Activated T-helper 1 cell treated with Interleukin-2 at 50 U/mL for 16 hours (primary cell): ENCODE data around the gene DACH1.

Experiments
- DNase-seq: peaks from one replicate; pipeline ENCODE4 v3.0.0-alpha.2; 2020; ENCODE audit warnings: low read depth

DACH1 gene

DNA sequence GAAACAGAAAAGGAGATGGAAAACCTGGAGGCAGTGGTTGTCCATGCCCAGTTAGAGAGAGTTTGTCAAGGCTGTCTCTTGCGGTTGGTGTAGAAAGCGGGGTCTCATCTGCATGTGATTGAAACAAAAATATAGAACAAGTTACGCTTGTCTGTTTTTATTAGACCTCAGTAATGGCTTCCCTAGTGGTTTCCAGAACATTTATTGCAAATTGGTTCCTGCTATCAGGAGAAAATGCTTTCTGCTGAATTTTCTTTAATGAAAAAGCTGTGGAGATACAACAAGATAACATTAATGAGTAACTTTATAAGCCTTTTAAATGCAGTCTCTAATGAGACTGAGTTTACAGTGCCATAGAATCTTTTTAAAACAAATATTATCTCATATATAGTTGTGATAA is 378.0 kb downstream of the DACH1 start:
- DNase-seq, result no peak

DNA sequence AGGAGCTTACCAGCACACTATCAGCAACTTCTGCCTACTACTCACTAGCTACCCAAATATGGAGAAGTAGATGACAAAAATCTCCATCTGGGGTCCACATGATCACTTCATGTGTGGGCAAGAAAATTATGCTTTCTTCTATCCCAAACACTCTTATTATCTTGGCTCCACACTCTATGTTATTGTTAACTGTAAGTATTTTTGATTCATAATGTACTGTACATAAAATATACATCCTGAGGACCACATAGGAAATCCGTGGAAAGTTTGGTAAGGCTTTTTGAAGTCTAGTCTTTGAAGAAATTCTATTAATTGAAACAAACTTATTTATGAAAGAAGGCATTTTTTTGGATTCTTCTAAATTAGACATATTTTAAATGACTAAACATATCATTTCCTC is 378.8 kb downstream of the DACH1 start:
- no peak for DNase-seq

DNA sequence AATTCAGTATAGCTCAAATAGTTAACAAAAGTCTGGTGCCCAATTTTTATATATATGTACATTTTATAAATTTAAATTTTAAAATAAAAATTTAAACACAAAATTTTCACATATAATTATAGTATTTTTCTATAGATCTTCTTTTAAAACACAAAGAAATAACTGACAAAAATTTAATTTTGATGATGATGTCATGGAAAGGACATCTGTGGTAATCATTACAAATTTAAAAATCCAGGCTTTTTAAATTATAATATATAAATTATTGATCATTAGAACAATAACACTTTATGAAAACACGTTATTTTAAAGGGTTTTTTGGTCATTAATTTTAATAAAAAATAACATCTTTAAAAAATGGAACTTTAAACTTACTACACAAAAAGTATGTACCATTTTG is 381.1 kb downstream of the DACH1 start:
- DNase-seq, result no peak

GRCh38 chr13:71483733-71484132 is 383.3 kb downstream of the DACH1 start:
- DNase-seq, result no peak

DNA sequence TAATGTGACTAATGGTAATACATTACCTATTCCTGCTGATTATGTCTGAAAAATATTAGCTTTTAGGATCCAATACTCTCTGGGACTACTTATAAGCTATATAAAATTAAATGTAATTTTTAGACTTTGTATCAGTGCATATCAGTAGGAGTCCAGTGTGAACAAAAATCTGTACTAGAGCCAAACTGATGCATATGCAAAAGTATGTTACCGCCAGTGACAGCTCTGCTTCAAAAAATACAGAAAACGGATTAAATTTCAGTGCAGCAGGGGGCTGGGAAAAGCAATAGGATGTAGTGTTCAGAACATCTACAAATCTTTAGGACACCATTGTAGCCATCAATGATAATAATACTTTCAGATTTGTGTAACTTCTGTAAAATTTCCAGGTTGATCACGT is 385.5 kb downstream of the DACH1 start:
- DNase-seq, result no peak

DNA sequence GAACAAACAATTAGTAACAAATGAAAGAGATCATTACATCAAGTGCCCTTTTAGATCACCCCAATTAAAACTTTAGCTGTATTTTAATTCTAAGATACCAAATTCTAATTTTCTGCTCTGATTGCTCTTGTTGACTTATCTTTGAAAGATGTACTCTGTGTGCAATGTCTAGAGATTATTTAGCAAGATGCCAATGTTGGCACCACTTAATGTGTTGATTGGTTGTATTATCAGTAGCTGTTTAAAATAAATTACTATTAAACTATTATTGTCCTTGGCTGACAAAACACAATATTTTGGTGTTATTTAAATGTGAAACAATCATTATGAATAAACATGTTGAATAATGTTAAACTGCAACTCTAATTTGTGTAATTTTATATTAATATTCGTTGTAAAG is 386.0 kb downstream of the DACH1 start:
- DNase-seq, result no peak

DNA sequence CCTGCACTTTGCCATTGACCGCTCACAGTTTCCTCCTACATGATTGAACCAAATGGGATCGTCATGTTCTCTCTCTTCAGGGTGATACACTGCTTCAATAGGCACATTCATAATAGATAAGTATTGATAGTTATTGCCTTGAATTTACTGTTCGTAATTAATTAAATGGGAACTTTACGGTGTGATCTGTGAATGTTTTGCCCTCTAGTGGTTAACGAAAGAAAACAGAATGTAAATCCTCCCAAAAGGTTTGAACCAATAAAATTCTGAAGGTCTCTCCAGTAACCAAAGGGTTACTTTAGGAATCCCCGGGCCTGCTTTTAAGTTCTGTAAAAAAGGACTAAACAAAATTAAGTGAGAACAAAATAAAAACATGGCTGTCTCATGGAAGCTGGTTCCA is 389.3 kb downstream of the DACH1 start:
- no peak for DNase-seq

DNA sequence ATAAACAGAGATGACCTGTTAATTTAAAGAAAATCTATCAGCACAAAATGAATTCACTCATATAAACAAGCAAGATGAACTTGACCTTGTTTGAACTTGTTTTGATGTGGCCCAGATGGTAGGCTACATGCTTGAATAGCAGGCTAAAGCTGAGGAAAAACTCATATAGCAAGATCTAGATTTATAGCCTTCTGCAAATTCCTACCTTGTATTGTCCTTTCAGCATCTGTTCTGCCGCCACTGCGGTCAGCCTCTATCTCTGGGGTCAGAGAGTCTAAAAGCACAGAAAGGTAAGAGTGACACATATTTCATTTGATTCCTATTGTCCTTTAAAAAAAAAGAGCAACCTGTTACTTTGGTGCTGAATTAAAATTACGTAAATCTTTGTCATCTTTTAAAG is 392.1 kb downstream of the DACH1 start:
- no peak for DNase-seq

DNA sequence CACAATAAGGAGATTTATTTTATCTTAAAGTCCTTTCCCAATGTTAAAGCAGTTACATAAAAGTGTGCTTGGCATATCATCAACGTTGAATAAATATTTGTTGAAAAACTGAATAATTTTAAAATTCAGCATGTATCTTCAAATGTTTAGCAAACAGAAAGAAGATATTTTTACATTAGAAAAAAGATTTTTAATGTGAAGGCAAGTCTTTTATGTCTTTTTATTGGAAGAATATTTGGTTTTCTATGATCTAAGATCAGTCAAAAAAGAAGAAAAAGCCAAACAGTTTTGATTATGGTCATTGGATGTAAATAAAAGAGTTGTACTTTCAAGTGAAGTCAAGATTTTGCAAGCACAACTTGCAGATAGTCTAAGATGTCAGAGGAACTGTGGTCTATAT is 397.4 kb downstream of the DACH1 start:
- no peak for DNase-seq

DNA sequence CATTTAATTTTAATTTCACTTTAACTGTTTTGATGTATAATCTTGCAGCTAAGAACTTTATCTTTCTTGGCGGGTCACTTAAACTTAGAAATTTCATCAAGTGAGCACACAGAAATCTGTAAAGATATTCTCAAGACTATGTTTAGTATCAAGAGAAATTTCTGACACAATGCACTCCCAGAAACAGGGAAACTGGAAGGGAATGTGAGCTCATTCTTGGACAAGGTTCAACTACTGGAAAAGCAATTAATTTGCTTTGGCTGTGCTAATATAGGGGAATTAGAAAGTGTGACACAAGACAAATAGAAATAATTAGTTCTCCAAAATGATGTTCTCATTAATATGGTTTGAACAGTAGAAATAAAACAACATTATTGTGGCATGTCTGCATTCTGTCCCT is 402.3 kb downstream of the DACH1 start:
- DNase-seq, result no peak

GRCh38 chr13:71461892-71462291 is 405.1 kb downstream of the DACH1 start:
- no peak for DNase-seq

GRCh38 chr13:71460211-71460610 is 406.8 kb downstream of the DACH1 start:
- no peak for DNase-seq

DNA sequence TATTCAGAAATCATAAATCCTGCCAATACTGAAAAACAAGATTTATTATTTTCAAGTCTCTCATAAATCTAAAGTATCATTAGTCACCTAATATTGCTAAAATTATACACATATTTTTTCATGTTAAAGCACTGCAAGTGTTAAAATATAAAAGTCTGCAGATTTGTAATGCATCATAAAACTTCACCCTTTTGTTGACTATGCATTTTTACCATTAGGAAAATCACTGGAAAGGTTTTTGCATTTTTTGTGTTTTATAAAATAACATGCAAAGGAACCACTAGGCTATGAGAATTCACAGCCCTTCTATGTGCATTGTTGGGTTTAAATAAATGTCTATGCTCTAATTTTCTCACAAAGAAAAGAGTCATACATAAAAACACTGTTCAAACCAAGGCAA is 407.3 kb downstream of the DACH1 start:
- DNase-seq, result no peak

DNA sequence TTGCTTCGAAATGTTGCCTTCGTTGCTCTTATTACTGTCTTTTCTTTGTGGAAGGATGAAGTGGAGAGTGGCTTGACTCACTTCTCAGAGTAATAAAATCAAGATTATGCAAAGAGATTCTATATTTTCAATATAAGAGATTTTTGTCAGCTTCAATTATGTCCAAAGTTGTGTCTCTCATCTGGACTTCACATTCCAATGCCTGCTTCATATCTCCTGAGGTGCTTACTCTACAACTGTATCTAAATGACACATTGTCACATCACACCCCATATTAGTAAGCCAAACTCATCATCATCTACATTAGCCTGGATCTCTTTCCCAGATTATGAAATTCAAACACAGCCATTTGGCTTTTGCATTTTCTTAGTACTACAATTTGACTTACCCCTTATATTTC is 409.4 kb downstream of the DACH1 start:
- DNase-seq, result no peak

DNA sequence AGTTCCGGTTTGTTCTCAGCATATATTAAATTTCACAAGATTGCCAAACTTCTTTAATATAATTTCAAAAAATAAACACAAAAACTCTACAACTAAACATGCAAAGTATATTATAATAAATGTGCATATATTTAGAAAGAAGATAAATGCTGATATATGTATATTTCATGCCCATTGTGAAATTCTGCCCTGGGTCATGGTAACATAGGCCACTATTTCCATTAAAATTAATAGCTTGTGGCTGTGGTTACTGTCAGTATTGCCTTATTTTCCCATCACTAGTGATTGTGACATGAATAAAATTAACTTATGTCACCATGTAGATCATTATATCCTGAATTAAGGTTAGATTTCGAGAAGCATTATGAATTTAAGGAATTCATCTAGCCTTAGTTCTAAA is 410.9 kb downstream of the DACH1 start:
- no peak for DNase-seq

- no peak for DNase-seq
Observed at GRCh38 chr13:71454509-71454908, 412.5 kb downstream of the DACH1 start.

GRCh38 chr13:71448080-71448630 is 418.8 kb downstream of the DACH1 start:
- no peak for DNase-seq

GRCh38 chr13:71437704-71438103 is 429.3 kb downstream of the DACH1 start:
- no peak for DNase-seq

DNA sequence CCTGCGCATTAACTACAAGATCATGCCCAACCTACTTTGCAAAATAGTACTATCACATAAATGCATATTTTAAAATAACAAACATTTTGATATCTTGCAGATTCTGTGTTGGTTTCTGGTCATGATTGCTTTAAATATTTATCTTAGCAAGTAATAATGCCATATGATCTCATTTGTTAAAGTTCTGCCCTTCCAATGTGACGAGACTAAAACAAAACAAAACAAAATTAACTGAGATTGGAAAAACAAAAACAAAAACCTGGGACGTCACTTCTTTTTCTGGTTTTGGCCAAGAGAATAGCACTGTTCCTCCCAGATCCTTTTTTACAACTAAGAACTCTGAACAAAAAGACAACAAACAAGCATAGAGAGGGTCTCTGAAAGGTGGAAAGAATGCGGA is 436.3 kb downstream of the DACH1 start:
- no peak for DNase-seq

DNA sequence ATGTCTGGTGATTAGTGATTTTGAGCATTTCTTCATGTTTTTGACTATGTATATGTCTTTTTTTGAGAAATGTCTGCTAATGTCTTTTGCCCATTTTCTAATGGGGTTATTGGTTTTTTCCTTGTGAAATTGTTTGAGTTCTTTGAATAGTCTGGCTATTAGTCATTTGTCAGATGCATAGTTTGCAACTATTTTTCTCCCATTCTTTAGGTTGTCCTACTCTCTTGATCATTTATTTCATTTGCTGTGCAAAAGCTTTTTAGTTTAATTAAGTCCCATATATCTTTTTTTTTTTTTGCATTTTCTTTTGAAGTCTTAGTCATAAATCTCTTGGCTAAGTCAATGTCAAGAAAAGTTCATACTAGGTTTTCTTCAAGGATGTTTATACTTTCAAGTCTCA is 449.8 kb downstream of the DACH1 start:
- DNase-seq, result no peak

GRCh38 chr13:71412231-71412630 is 454.8 kb downstream of the DACH1 start:
- DNase-seq, result no peak

DNA sequence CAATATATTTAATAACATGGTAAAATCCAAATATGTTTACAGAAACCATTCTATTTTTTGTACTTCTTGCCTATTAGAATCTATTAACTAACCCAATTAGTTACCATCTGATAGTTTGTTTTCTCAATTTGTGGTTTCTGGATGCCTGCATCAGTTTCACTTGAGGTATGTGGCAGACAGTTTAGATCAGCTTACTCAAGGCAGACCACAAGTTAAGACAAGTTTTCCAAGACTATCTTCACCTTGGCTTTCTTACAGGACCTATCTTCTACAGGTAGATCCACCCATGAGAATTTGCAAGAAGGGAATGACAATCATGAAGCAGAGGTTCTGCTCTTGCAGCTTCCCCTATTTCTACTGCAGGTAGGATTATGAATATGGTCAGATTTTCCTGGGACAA is 458.6 kb downstream of the DACH1 start:
- DNase-seq, result no peak

DNA sequence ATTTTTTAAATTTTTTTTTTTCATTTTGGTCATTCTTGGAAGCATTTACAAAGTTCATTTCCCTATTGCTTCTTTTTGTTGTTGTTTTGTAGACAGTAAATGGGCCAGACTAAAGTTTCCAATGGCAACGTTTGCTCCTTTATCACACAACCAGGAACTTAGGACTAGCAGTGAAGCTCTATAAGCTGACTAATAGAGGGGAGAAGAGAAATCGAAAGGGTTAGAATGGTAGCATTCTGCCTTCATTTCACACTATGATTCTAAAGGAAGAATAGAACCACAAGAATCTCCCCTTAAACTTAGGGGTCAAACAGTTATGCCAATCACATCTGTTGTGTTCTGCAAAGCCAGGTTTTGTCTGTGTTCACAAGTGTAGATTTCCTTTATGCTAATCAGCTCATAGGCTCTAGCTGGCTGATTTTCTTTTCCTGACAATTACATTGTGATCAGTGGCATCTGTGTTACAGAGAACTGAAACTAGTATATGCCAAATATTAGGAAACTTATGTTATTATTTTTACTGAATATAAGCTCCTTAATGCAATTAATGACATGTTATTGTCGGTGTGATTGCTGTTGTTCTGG is 467.3 kb downstream of the DACH1 start:
- no peak for DNase-seq

DNA sequence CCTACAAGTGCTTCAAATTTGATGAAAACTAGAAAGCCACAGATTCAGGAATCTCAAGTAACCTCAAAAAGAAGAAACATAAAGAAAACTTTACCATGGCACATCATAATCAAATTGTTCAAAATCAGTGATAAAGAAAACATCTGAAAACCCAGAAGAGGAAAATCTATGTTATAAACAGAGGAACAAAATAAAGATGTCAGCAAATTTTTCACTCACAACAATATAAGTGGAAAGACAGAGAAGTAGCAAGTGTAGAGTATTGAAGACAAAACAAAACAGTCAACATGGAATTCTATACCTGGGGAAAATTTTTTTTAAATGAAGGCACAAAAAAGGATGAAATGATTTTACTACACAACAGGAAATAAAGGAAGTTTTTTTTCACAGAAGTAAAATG is 470.9 kb downstream of the DACH1 start:
- no peak for DNase-seq

DNA sequence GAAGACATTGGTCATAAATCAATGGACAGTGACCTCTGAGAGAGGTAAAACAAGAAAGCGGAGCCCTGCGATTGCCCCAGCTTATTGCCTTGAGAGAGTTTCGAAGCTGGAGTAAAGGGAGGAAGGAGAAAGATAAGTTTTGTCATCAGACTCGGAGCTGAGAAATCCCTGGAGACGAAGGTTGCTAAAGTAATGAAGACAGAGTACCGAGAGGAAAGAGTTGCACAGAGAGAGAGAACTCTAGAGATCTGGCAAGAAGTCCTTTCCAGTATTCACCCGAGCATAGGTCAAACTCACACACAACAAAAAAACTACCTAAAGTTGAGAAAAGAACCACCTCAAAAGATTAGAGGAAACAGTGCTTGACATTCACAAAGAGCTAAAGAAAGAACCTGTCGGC is 472.0 kb downstream of the DACH1 start:
- DNase-seq, result no peak
